ENCODE data around the gene LSAMP.

LSAMP gene

DNA sequence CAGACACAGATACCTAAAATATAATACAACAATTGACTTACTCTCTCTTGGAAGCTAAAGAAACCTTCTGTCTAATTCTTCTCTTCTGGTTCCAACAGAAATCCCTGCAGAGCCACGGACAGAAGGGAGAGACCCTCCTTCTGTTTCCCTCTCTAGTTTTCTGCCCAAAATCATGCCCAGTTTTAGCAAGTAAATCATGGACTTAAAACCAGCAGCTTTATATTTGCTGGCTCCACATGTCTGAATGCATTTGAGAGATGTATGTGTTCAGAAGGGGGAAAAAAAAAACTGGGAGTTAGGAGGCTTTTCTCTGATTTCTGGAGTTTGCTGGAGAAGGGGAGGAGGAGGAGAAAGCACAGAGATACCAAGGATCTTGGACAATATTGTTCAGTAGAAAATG is 147.1 kb downstream of the LSAMP start:
- no peak for DNase-seq (ENCODE audit: low read depth, low spot score)

DNA sequence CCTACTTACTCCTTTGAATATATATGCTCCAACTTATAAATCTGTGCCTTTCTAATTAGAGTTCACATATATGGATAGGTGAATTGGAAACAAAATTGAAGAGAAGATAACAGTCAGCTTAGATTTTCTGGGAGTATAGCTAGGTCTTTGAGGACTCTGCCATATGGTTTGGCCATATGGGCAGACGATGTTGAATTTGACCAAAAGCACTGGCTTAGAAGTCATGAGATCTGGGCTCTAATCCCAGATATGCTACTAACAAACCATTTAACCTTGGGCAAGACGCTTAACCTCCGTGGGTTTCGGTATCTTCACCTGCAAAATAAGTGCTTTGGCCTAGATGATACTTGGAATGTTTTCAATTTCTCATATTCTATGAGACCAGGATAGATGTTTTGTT is 154.1 kb downstream of the LSAMP start:
- DNase-seq (ENCODE audit: low read depth, low spot score) = no peak

DNA sequence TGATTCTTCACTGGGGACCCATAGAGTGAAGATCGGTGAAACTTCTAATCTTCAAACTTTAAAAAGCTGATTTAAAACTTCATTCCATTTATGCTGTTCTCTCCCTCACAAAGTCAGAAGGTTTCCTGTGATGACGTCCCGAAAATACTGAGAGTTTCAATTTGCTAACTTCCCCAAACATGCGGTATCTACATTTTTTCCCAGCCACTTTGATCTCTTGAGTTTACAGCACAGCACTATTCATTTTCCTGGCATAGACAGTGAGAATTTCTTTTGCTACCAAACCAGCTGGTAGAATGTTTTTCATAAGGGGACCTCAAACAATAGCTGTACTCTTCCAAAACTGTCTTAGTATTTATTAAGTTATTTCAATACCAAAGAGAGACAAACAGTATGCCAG is 156.8 kb downstream of the LSAMP start:
- DNase-seq (ENCODE audit: low read depth, low spot score) = no peak

DNA sequence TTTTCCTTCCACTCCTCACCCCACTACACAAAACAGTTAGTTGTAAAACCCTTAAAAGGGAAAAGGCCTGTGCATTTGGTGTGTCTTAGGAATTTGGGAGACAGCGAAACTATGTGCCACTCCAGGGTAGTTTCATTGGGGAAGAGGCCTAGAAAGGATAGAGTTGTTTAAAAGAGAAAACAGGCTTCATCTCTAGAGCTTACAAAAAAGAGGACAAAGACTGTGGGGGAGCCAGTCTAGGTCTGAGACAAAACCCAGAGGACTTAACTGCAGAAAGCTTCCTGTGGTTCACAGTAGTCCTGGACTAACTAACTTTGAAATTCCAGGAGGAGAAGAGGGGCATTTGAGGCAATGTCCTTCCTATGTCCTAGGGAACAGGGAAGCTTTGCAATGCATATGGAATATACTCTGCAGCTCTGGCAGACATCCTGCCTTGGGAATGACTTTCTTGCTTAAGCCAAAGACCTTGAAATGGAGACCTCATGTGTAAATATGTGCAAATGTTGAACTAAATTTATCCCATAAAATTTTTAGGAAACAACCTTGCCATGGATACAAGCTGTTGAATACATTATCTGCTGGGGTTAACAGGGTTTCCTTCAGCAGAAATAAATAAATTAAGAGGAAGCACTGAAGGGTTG is 159.4 kb downstream of the LSAMP start:
- no peak for DNase-seq (ENCODE audit: low read depth, low spot score)

DNA sequence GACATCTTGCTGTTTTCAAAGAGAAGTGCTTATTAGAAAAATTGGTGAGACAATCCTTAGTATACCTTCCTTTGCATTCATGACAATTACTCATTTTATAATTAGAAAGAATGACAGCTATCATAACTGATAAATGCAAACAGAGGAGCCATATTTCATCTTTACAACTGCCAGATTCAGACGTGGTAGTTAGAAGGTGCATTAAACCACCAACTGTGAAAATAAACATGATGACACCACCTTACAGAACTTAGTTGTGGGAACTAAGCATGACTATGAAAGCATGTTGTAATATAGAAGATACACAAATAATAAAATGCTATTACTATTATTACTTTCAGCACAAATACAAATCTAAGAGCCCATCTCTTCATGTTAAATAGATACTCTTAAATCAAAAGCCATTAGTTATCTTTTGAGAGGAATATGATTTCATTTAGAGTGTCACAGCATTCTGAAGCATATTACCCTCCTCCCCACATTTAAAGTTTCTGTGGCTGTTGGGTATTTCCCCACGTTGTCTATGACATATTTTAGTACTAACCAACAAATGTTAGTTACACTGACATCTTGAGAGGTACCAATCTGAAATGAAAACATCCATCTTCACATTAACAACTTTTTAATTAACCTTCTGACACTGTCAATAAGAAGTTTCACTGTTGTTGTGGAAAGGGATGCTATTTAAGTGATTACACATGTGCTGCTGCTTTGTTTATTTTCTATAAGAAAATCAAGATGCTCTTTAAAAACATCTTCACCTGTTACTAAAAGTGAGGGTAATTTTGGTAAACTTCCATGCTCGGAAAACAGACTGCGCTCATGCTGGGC is 163.8 kb downstream of the LSAMP start:
- no peak for DNase-seq (ENCODE audit: low read depth, low spot score)

DNA sequence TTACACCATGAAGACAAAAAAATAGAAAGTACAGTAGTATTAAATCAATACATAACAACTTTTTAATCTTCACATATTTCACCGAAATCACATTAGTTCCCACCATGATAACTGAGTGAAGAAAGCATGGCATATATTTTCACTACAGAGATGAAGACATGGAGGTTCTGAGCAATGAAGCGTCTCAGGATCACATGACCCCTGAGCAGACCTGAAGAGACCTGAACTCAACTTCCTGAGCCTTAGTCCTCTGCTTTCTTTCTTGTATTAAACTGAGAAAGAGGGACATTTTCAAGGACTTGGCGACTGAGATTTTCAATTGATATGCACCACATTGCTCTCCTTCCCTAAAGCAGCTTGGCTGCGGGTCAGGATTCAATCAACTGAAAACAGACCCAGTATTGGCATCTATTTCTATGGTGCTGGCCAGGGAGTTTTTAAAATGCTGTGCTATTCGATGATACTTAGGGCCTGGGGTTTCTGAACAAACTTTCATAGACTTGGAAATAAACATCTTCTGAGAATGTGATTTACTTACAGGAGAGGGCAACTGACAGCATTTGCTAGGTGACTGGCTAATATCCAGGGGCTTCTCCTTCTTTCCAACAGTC is 165.1 kb downstream of the LSAMP start:
- peak; percentile 64 for DNase-seq (ENCODE audit: low read depth, low spot score)

DNA sequence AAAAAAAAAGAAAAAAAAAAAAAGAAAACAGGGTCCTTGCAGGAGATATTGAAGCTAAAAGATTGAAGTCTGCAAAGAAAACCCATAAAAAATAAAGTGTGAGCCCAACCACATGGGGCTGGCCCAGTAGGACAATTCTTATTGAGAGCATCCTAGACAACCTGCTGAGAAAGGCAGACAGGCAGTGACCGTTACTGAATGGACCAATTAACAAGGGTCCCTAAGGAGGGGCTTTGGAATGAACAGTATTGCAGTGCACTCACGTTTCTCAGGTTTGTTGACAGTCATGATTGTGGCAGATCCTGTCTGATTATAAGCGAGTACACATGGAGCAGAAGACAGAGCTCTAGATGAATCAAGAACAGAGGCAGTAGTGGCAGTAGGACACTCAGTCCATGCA is 168.6 kb downstream of the LSAMP start:
- DNase-seq (ENCODE audit: low read depth, low spot score) = no peak

DNA sequence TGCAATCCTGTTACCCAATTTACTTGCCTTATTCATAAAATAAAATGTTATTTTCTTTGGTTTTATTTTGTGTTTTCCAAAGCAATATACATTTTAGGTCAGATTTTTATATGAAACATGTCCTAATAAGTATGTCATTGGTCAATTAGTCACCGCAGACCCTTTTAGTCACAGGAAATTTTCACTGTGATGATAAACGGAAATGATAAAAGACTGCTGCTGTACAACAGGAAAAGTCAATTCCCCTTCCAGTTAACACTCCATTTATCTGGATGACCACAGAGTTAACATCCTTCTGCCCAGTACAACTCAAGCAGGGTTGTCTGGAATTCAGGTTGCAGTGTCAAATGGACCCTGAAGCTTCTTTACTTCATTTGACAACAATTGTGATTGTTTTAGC is 175.2 kb downstream of the LSAMP start:
- DNase-seq (ENCODE audit: low read depth, low spot score) = no peak

DNA sequence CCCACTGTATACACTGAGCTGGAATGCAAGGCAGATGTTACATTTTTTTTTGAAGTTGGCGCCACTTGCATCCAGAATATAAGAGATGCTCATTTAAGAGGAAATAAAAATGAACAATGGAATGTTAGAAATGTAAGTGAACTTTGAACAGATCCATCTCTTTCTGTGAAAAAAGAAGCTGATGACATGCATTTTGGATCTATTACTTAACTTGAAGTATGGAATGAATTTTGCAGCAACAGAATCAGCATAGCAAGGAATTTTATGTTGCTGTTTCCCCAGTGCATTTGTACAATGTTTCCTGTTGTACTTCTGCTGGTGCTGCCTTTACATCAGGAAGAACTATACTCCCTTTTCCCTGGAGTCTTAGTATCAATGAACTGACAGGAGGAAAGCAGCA is 178.2 kb downstream of the LSAMP start:
- DNase-seq (ENCODE audit: low read depth, low spot score) = no peak

DNA sequence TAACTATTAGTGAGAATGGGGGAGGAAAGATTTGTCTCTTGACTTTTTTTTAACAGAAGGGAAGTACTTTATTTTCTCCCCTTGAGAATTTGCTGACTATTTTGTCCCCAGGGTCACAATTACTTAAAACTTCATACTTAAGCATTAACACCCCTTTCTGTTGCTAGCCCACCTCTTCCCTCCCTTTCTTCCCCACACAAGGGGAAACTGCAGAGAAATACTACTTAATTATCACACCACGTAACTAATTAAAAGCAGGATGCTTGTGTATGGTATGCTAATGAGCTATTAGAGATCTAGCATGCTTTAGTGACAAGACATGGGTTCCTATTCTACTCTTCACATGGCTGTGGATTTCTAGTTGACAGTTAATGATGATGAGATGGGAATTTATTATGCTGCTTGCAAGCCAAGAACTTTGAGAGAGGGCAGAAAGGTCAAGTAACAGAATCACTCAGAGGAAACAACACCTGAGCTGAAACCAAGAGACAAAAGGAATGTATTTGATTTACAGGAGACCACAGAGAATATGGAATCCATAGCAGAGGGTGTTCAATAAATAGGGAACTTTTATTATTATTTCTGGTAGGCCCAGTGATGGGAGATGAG is 179.2 kb downstream of the LSAMP start:
- DNase-seq (ENCODE audit: low read depth, low spot score) = no peak

DNA sequence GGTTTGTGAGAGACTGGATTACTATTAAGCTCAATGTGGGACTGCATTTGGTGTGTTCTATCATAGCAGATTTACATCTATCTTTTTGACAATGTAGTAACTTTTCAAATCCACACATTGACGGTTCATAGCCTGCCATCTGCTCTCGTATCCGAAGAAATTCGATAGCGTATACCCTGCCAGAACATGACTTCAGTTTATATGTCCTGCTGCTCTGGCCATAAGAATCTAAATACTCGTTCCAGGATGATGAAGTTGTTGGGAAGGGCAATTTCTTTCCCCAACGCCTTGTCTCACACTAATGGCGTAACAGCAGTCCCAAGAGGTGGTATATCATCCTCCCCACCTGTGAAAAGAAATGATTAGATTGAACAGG is 180.0 kb downstream of the LSAMP start:
- DNase-seq (ENCODE audit: low read depth, low spot score) = no peak

DNA sequence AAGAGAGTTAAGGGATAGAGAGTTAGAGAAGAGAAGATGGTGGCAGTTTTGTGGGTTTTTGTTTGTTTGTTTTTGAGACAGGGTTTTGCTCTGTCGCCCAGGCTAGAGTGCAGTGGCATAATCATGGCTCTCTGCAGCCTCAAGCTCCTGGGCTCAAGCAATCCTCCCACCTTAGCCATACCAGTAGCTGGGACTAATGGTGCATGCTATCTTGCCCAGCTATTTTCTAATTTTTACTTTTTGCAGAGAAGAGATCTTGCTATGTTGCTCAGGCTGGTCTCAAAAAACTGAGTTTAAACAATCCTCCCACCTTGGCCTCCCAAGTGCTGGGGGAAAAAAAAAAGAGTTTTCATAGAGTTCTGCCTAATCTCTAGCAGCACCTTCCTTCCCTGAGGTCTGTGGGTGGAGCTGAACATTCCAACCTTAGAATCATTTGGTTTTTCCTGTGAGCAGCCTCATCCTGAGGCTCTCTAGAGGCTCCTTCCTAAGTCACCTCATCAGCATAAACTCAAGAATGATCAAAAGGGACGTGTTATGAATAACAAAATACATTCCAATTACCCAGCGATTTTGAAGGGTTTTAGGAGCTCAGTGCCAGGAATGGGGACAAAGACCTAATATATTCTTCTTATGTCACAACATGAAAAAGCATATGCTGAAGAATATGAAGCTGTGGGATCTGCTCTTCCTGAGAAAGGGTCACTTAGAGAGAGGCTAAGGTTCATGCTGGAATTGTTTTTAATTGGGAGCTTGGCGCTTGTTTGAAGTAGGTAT is 180.6 kb downstream of the LSAMP start:
- peak; percentile 26 for DNase-seq (ENCODE audit: low read depth, low spot score)

DNA sequence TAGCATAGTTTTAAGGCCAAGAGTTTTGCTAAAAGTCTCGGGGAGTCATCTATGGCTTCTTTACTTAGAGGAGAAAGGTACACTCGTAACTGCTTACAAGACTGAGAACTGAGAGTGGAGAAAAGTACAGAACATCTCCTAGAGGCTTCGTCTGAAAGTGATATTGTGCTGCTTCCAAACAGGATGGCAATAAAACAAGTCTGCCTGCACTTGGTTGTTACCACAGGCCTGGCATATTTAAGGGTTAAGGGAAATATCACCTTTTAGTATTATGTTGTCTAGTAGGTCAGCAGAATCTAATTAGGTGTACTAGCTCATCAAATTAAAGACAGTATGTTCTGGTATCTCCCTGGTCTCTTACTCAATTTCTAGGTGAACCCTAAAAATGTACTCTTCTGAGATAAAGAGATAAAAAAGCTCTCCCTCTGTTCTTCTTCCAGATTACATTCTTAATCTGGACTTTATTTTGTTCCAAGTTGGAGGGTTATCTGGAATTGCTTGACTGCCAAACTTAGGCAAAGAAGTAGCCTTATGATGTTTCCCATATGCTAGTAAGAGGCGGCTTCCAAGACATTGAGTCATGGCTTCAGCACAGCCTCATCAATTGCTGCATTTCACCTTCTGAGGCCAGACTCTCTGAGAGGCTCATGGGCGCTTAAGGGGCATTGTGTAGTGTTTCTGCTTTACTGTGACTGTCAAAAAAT is 181.3 kb downstream of the LSAMP start:
- peak; percentile 40 for DNase-seq (ENCODE audit: low read depth, low spot score)

DNA sequence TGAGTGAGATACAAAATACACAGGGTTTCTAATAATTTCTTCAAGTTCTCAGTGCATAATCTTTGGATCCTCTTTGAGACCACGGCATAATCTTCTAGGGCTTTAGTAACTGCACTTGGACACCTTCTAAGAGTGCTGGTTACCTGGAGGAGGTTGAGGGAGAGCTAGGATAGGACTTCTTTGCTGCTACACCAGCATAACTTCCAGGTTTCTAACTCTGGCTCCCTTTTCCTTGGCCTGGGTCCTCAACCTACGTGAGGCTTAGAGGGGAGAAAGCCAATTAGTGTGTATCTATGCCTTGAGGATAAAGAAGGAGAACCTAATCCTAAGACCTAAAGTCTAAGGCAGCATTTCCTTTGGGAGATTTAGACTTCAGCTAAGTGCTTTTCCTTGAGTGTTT is 184.8 kb downstream of the LSAMP start:
- DNase-seq (ENCODE audit: low read depth, low spot score) = no peak

DNA sequence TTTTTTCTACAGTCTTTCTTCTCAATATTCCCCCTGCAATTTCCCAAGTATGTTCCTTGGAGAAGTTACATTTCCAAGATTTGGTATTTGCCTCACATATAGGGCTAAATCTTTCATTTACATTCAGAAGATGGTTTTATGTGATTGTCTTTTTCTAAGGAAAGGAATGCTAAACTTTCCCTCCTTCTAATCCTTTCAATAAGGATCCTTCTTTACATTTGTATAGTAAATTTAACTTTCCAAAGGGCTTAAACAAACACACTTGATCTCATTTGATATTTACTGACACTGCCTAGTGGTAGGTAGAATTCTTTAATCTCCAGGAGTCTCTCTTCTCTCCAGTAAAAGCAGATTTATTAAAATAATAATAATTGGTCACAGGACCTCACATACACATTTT is 185.3 kb downstream of the LSAMP start:
- no peak for DNase-seq (ENCODE audit: low read depth, low spot score)

DNA sequence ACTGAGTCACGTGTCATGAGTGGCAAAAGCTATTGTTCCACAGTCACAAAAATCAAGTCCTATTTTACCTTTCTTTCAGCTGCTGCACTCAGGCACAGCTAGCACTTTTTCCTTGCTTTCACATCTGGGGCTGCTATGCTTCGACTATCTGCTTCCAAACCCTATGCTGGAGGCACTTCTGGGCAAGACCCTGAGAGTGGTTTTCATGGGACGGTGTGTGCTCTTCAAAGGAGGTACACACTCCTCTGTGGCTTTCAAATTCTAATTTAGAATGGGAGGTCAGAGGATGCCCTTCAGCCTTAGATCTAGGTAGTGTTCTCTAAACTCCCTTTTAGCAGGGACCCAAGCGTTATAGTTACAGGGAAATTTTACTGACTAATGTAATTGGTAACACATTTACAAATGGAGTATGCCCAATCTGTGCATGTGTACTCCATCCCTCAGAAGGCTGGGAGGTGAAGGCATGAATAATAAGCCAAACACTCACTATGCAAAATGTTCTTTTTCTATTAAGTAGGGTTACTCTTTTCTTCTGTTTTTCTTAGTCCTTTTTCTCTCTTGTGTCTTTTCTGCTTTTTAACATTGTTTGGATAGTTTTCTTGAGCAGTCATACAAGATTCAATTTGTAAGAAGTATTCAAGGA is 188.3 kb downstream of the LSAMP start:
- peak; percentile 18 for DNase-seq (ENCODE audit: low read depth, low spot score)

DNA sequence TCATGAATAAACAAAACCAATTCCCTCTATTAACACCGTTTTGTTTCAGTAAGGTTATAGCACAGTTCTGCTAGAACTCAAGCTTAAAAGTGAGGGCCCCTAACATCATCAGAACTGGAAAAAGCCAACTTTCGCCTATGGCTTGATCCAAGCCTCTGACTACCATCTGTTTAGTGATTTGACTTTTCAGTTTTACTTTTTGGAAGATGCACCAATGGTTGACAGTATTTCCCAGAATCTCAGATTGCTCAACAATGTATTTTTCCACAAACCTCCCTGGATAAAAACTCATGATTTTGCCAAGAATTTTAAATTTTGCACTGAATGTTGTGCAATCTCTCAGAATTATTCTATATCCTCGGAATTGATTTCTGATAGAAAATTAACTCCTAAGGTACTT is 190.7 kb downstream of the LSAMP start:
- no peak for DNase-seq (ENCODE audit: low read depth, low spot score)

DNA sequence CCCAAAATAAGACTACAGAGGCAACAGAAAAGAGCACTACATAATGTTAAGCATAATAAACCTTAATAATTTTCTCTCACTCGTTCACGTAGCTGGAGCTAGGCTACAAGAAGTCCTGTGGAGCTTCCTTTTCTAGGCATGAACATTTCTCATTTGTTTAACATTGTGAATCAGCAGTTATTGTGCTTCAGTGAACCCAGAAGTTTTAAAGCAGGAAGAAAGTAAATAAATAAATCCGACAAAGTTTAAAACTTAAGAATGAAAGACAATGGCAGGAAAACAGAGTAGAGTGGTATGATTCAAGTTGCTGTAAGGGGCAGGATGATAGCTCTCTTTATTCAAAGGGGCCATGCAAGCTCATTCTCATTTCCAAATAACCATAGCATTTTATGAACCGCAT is 191.8 kb downstream of the LSAMP start:
- peak; percentile 35 for DNase-seq (ENCODE audit: low read depth, low spot score)

DNA sequence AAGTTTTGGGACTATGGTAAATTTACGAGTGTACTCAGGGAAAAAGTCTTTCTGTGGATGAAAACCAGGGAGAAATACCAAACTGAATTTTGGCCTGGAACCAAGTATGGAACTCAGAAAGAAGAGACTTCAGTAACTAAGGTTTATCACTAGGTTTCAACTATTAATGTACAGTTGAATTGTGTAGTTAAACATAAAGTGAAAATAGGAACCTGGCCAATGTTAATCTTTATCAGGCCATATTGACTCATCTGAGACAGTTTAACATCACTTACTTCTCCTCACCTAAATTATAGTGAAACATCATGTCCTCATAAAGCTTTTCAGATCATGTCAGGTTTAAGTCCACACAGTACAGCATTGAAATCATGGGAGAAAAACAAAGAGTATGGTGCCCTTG is 197.7 kb downstream of the LSAMP start:
- DNase-seq (ENCODE audit: low read depth, low spot score) = no peak

DNA sequence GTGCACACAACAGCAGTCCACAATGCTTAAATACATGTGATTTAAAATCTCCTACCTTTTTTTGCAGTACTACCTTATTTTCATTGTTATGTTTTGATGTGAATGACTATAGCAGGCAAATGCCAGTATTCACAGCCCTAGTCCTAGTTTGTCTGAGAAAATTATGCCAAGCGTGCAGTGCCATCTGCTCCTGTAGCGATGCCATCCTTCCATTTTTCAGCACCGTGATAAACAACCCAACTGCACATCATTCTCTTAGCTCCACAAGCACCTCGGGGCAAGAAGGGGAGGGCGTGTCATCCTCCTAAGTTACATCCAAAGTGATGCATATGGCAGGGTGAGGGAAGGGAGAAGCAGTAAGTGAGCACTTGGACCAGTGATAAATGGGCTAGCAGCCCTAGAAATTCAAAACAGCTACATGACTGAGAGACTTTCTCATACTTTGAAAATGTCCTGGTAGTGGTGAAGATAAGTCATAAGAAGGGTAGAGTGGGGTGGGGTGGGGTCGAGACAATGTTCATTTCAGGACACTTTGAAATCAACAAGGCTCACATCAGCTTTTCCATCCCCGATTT is 198.8 kb downstream of the LSAMP start:
- DNase-seq (ENCODE audit: low read depth, low spot score) = no peak

Data from astrocyte of the hippocampus (primary cell).